OCI-M2 (cell line): ENCODE measurements around the gene C2orf49.

Experiments used
- DNase-seq: peaks from one replicate; lab custom pipeline; 2025; ENCODE audit not compliant: unreplicated experiment; lab: John Stamatoyannopoulos, UW

The C2orf49 gene

DNA sequence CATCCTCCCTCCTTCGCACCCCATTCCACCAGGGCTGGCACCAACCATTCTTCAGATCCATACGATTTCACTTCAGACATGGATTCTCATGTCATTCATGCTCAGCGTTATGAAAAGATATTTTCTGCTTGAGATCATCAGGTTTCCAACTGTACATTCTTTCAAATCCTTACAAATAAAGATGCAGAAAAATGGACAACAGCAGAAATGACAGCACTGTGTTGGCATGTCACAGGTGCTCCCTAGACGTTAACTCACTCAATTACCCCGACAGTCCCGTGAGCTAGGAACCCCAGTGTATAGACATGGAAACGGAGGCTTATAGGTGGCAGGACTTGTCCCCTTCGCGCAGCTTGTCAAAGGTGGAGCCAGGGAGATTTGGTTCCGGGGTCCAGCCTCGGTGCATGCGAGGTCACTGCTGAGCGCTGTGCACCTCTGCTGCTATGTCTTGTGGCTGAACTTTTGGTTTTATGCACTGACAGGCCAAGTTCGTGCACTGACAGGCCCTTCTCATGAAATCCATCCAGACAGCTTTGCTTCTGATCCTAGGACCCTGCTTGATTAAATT lies 43.8 kb downstream of the C2orf49 start:
- DNase-seq = no peak

DNA sequence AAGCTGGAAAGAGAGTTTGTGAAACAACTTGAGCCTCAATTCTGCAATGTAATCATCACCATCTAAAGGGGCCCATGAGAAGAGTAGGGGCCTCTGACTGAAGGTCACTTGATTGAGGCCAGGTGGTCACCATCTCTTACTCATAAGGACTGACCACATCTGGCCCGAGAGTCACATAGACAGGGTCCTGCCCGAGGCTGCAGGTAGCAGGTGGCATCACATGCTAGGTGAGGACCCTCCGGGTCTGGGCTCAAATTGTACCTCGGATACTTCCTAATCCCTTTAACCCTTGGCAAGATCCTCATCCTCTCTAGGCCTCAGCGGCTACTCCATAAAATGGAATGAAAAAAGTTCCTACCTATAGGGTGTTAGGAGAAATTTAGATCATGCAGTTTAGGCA lies 44.8 kb downstream of the C2orf49 start:
- DNase-seq = no peak

DNA sequence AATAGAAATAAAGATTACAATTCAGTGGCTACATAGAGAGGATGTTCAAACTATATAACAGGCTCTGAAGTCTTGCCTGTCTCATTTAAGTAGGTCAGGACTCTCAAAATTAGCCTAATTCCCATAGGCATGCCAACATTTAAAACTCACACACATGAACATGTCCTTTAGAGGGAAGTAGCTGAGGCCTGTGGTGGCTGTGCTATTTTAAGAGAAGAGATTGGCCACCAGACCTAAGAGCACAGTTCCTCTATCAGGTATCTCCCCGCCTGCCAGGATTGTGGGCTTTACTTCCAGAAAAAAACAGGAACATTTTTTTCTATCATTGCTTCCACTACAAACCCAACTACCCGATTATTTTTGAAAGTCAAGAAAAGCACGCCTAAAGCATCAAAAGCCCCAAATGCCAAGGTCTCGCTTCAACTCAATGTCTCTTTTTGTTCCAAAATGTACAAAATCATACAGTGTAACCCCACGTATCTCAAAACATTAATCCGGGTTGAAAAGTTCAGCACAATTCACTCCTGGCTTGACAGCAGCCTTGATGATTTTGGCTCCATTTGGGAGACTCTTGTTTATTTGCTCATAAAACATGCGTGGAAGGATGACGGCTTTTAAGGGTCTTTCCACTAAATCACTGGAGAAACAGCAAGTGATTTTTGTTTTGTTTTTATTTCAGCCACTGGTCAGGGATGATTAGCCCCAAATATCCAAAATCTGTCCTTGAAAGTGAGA lies 46.3 kb downstream of the C2orf49 start:
- DNase-seq = no peak

- DNase-seq = no peak
Measured at GRCh38 chr2:105384216-105384615, 46.9 kb downstream of the C2orf49 start.

GRCh38 chr2:105384861-105385260 lies 47.5 kb downstream of the C2orf49 start:
- no peak for DNase-seq

- DNase-seq = peak; percentile 23
Measured at GRCh38 chr2:105385731-105386540, 48.6 kb downstream of the C2orf49 start.

GRCh38 chr2:105387225-105387624 lies 49.9 kb downstream of the C2orf49 start:
- no peak for DNase-seq

GRCh38 chr2:105388971-105389381 lies 51.6 kb downstream of the C2orf49 start:
- no peak for DNase-seq

GRCh38 chr2:105390454-105390853 lies 53.1 kb downstream of the C2orf49 start:
- no peak for DNase-seq

DNA sequence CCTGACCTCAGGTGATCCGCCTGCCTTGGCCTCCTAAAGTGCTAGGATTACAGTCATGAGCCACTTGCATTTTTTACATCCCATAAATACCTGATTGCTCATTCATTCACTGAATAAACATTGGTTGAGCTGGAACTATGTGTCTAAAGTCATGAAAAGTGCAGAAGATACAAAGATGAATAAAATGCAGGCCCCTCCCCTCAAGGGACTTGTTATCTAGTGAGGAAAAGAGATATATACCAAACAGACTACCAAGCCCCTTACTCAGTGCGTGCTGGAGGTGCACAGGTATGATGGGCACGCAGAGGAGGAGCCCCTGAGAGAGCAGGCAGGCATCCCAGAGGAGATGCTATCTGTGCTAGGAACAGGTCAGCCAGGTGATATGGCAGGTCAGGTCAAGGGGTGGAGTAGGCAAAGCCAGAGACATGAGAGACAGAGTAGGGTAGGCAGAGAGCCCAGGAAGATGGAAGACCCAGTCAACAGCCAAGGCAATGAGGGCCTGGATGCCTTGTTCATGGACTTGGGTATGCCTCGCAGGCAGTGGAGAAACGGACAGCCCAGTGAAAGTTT lies 53.8 kb downstream of the C2orf49 start:
- no peak for DNase-seq

DNA sequence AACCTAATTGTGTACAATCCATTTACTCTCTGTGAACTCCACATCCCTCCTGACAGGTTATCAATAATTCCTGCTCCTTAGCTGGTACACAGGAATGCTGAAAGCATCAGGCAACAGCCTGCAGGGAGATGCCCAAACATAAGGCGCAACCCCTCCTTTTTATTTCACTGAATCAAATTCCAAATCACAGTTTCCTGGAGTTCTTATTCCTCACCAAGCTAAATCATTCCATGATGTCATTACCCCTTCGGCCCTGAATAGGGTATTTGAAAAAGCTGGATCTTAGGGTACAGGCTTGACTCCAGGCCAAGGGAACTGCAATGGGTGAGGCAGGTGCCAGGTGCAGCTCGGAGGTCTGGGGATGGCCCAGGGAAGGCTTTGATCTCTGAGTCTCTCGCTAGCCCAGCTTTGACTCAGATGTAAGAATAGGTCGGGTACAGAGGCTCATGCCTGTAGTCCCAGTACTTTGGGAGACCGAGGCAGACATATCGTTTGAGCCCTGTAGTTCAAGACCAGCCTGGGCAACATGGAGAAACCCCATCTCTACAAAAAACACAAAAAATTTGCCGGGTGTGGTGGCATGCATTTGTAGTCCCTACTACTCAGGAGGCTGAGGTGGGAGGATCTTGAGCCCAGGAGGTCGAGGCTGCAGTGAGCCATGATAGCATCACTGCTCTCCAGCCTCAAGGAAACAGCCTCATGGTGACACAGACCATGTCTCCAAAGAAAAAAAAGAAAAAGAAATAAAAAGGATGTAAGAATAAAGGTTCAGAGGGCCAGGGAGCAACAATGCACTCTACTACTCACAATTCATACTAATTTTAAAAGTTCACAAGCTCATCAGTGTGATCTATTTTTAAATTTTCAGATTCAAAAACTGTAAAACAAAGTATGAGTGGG lies 54.7 kb downstream of the C2orf49 start:
- DNase-seq = no peak

GRCh38 chr2:105393373-105394055 lies 56.2 kb downstream of the C2orf49 start:
- DNase-seq = no peak

DNA sequence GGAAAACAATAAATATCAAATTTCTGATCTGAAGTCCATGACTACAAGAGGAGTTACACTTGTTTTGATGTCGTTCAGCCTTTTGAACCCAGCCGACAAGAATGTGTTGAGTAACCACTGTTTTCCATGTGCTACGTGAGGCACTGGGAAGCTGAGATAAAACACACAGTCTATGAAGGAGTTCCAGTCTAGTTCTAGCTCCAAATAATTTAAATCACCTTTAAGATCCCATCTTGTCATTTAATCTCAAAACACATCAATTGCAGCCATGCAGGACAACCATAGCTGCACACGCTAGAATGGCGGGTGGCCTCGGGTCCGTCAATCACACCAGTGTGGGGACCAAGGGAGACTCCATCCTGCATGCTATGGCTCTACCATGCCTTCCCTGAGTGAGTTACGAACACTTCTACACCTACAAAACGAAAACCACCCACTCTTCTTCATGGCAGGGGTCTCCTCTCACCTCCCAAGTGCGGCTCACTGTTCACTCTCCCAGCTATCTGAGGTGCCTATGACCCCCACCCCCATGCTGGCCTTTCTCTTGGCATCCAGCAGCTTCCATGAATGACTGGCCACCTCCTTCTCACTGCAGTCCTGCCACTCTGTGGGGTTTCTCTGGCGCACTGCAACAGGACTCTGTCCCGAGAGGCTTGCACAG lies 57.7 kb downstream of the C2orf49 start:
- DNase-seq = no peak

- DNase-seq = no peak
Measured at GRCh38 chr2:105395691-105396090, 58.4 kb downstream of the C2orf49 start.

DNA sequence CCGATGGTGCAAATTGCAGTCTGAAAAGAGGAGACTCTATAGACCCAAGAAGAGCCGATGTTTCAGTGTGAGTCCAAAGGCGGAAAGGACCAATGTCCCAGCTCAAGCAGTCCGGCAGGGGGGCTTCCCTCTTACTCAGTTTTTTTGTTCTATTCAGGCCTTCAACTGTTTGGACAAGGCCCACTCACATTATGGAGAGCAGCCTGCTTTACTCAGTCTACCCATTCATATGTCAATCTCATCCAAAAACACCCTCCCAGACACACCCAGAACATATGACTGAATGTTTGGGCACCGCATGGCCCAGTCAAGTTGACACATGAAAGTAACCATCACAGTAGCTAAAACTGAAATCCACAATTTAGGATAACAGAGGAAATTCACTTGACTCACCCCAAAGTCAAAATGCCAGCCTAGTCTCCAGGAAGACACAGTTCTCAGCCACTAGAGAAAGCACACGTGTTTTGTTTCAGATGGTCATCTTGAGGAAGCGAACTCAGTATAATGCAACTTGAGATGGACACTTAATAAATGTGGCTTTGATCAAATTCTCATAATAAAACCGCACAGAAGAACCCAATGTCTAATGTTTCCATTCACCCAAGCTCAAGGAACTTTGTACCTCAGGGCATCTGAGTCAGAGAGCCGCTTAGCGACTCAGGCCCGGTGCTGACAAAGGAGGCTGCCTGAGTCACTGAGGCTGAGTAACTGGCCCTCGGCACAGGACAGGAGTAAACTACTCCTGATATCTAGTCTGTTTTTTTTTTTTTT lies 59.1 kb downstream of the C2orf49 start:
- DNase-seq = no peak

DNA sequence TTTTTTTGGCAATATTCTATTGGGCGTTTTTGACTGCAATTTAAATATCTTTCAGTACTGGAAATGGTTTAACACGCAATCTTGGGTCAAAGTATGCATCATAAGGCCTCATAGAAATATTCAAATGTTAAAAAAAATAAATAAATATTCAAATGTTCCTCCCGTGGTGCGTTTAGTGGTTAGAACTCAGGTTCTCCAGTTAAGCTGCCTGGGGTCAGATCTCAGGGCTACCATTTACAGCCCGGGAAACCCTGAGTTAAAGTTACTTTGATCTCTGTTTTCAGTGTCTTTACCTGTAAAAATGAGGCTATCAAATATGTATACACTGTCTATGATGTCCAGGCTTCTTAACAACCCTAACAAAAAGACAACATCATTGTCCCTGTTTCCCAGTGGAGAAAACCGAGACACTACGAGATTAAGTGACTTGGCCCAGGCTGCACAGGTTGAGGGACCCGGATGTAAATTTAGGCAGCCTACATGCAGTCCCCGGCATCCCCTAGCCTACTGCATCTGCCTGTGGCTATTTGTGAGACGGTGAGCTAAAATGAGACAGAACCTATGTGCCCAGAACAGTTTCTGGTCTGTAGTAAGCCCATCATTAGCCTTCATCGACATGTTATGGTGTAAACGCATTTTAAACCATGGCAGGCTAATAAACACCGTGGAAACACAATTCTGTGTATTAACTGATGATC lies 59.8 kb downstream of the C2orf49 start:
- no peak for DNase-seq

- no peak for DNase-seq
Measured at GRCh38 chr2:105397953-105398335, 60.6 kb downstream of the C2orf49 start.
